ENCODE results near the gene TSR3.

DNA sequence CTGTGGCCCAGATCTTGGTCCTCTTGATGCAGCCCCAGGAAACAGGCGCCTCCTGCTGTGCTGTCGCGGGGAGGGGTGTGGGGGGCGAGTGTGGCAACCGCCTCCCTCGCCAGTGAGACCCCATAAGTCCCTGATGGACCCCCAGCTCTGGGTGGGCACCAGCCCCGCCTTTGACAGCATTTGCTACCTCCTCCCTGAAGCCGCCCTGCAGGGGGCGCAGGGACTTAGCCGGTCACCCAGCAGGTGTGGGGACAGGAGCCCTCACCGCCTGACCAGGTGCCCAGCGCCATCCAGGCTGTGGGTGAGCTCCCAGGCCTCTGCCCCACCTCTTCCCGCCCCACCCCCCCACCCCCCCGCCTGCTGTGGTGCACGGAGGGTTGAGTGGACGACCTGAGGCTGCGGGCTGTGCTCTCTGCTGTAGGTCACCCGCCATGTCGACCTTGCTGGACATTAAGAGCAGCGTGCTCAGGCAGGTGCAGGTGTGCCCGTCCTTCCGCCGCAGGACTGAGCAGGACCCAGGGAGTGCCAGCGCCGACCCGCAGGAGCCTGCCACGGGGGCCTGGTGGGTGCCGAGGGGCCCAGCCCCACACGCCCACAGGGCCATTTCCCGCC lies 13.5 kb downstream of the TSR3 start:
- no peak for TF ChIP-seq POLR2AphosphoS5 (IDR thresholded peaks at IDR 0.05; ENCODE audit: low read depth, low read length)
- no peak for TF ChIP-seq TAF1 (IDR thresholded peaks at IDR 0.05; ENCODE audit: borderline replicate concordance, insufficient read depth, low read length)
- no peak for TF ChIP-seq SIN3A (IDR thresholded peaks at IDR 0.05; ENCODE audit: borderline replicate concordance, insufficient read depth, low read length)
- TF ChIP-seq, protein P1, sequence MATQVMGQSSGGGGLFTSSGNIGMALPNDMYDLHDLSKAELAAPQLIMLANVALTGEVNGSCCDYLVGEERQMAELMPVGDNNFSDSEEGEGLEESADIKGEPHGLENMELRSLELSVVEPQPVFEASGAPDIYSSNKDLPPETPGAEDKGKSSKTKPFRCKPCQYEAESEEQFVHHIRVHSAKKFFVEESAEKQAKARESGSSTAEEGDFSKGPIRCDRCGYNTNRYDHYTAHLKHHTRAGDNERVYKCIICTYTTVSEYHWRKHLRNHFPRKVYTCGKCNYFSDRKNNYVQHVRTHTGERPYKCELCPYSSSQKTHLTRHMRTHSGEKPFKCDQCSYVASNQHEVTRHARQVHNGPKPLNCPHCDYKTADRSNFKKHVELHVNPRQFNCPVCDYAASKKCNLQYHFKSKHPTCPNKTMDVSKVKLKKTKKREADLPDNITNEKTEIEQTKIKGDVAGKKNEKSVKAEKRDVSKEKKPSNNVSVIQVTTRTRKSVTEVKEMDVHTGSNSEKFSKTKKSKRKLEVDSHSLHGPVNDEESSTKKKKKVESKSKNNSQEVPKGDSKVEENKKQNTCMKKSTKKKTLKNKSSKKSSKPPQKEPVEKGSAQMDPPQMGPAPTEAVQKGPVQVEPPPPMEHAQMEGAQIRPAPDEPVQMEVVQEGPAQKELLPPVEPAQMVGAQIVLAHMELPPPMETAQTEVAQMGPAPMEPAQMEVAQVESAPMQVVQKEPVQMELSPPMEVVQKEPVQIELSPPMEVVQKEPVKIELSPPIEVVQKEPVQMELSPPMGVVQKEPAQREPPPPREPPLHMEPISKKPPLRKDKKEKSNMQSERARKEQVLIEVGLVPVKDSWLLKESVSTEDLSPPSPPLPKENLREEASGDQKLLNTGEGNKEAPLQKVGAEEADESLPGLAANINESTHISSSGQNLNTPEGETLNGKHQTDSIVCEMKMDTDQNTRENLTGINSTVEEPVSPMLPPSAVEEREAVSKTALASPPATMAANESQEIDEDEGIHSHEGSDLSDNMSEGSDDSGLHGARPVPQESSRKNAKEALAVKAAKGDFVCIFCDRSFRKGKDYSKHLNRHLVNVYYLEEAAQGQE (IDR thresholded peaks at IDR 0.05; ENCODE audit: insufficient read depth in 1 of 2, low read depth in 2 of 2, low read length in 2 of 2) = no peak
